ENCODE results near the gene CH25H.

CH25H gene

GRCh38 chr10:89156161-89156835 is 50.8 kb downstream of the CH25H start:
- TF ChIP-seq CTCF (IDR thresholded peaks at IDR 0.05; ENCODE audit: low read depth, low read length, missing control alignments) = no peak

More at GRCh38 chr10:89156161-89156835, 50.8 kb downstream of the CH25H start:
- Histone ChIP-seq H3K4me3 (ENCODE audit: low read depth, low read length) (no peak overlapping the region), H3K36me3 (replicated peaks) (no peaks in the 10 kb centered on the region), H3K27me3 (replicated peaks) (no peaks in the 10 kb centered on the region), H3K27ac (no peak overlapping the region)
- in situ Hi-C loops (cut with HindIII; ENCODE audit: low pct_ligation_motif_present, low sequenced_read_pairs) = no loop called here
- DNase-seq = no peak
